SK-N-MC (cell line): ENCODE data around the gene CHST1.

Source experiments
- DNase-seq: peaks from one replicate; pipeline ENCODE4 v3.0.0-alpha.2; 2011; ENCODE audit warnings: low read depth, low spot score
- H3K27ac ChIP-seq: fragments of 200-600 bp; sonication (generic); 2 replicates; pipeline ENCODE4 v1.5.1; 2016; ENCODE audit warnings: mixed run types
- H3K36me3 ChIP-seq: fragments of 200-600 bp; sonication (generic); 2 replicates; pipeline ENCODE4 v1.6.1; 2017; ENCODE audit warnings: antibody characterized with exemption, low read length, mixed read lengths; ENCODE audit not compliant: insufficient read depth
- H3K4me3 ChIP-seq: fragments of 200-600 bp; sonication (generic); 2 replicates; pipeline ENCODE4 v1.5.1; 2016
- H3K9ac ChIP-seq: fragments of 200-600 bp; sonication (generic); 2 replicates; pipeline ENCODE4 v1.8.0; 2017; ENCODE audit warnings: mixed run types, mixed read lengths; ENCODE audit not compliant: insufficient read length
- H3K9me3 ChIP-seq: fragments of 200-600 bp; sonication (generic); 2 replicates; pipeline ENCODE4 v1.6.1; 2017; ENCODE audit warnings: low read depth, mild to moderate bottlenecking, antibody characterized with exemption, low read length, moderate library complexity, mixed read lengths
- EZH2 ChIP-seq: fragments of 200-600 bp; sonication (generic); IDR thresholded peaks from one replicate; pipeline ENCODE4 v1.6.1; 2017; ENCODE audit warnings: antibody characterized with exemption
- FOXP2 ChIP-seq: optimal IDR thresholded peaks from 2 replicates; pipeline ENCODE3; 2011; ENCODE audit warnings: mild to moderate bottlenecking, moderate library complexity; ENCODE audit not compliant: insufficient read depth; ENCODE audit errors: extremely low read length, control extremely low read depth
- POLR2AphosphoS5 ChIP-seq: IDR thresholded peaks from 2 replicates; pipeline ENCODE4 v1.6.1; 2012; ENCODE audit warnings: mild to moderate bottlenecking, low read depth, low read length, borderline replicate concordance

Gene CHST1

DNA sequence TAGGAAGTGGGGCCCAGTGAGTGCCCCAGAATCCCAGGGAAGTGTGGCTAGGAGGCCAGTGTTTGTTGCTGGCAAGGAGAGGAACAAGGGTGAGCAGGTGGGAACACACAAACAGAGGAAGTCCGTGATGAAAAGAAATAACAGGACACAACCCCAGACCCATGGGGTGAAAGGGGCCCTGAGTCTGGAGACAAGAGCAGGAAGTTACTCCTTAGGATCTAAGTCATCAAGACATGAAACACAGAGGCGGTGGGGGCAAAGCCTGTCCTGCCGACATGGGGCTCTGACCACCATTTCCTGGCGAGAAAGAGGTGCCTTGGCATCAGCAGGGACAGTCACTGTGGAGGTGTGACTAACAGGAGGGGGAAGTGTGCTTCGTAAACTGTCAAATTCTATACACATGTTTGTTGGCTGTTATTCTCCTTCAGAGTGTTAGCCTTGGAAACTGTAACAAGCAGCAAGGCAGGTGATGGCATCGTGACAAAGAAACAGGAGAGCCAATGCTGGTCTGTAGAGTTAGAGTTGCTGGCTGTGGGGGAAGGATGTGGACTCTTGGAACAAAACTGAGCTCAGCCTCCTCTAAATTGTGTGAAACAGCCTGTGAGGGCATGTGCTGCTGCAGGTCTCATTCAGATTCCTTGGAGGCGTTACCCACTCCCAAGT is 21.7 kb downstream of the CHST1 start:
- no peak for DNase-seq
- H3K9me3 ChIP-seq = no peaks in the 10 kb centered on the region
- TF ChIP-seq EZH2 = no peak
- TF ChIP-seq POLR2AphosphoS5 = no peak
- TF ChIP-seq FOXP2 = no peak
- no peak overlapping the region for H3K4me3 ChIP-seq
- no peak overlapping the region for H3K27ac ChIP-seq
- no peaks in the 10 kb centered on the region for H3K36me3 ChIP-seq
- H3K9ac ChIP-seq = no peak overlapping the region

DNA sequence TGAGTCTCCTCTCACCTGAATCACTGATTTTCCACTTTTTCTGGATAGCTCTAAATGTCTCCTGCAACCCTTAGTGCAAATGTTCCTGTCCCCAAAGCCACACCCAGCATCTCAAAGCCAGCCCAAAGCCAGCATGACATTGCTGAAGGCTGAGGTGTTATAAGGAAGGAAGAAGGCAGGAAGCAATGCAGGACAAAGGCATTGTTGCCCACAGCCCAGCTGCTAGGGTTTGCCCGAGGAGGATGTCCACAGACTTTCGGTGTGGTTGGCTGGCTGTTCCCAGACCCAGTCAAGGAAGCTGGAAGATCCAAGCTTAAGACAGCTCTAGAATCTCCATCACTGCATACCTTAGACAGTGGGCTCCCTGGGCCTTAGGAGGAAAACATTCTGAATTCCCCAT is 23.5 kb downstream of the CHST1 start:
- H3K27ac ChIP-seq = no peak overlapping the region
- H3K9me3 ChIP-seq = no peaks in the 10 kb centered on the region
- no peak overlapping the region for H3K9ac ChIP-seq
- H3K4me3 ChIP-seq = no peak overlapping the region
- no peak for TF ChIP-seq EZH2
- no peak for TF ChIP-seq POLR2AphosphoS5
- no peak for TF ChIP-seq FOXP2
- H3K36me3 ChIP-seq = no peaks in the 10 kb centered on the region
- no peak for DNase-seq

DNA sequence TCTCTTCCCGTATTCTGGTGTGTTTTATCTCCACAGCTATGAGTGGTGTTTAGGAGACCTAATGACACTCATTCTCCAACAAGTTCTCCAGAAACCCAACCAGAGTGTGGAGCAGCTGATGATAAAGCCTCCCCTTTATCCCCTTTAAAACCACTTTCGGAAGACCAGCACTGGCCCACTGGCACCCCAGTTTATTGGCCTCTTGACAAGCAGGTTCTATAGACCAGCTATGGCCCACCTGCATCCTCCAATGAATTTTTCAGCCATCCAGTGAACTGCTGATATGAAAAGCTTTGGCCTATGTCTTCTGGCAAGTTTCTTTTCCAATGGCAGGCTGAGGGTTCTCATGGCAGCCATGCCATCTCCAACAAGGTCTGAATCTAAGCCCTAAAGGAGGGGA is 27.4 kb downstream of the CHST1 start:
- no peaks in the 10 kb centered on the region for H3K9me3 ChIP-seq
- no peak overlapping the region for H3K4me3 ChIP-seq
- TF ChIP-seq FOXP2 (no peak), EZH2 (no peak), POLR2AphosphoS5 (no peak)
- no peak for DNase-seq
- H3K9ac ChIP-seq = no peak overlapping the region
- H3K36me3 ChIP-seq = no peaks in the 10 kb centered on the region
- H3K27ac ChIP-seq = no peak overlapping the region

DNA sequence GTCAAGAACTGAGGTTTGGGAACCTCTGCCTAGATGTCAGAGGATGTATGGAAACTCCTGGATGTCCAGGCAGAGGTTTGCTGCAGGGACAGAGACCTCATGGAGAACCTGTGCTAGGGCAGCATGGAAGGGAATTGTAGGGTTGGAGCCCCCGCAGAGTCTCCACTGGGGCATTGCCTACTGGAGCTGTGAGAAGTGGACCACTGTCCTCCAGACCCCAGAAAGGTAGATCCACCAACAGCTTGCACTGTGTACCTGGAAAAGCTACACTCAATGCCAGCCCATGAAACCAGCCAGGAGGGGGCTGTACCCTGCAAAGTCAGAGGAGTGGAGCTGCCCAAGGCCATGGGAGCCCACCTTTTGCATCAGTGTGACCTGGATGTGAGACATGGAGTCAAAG is 29.5 kb downstream of the CHST1 start:
- no peaks in the 10 kb centered on the region for H3K9me3 ChIP-seq
- H3K9ac ChIP-seq = no peak overlapping the region
- H3K27ac ChIP-seq = no peak overlapping the region
- no peak for DNase-seq
- no peak overlapping the region for H3K4me3 ChIP-seq
- TF ChIP-seq EZH2 = no peak
- no peak for TF ChIP-seq POLR2AphosphoS5
- no peak for TF ChIP-seq FOXP2
- H3K36me3 ChIP-seq = no peaks in the 10 kb centered on the region

DNA sequence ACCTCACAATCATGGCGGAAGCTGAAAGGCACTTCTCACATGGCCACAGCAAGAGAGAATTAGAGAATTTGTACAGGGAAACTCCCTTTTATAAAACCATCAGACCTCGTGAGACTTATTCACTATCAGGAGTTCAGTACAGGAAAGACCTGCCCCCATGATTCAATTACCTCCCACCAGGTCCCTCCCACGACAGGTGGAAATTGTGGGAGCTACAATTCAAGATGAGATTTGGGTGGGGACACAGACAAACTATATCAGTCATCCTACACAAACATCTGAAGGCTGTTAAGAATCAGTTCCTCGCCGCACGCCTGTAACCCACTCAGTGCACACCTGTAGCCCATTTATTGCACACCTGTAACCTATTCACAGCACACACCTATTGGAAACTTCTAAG is 39.8 kb downstream of the CHST1 start:
- Histone ChIP-seq H3K36me3 (no peaks in the 10 kb centered on the region), H3K9me3 (no peaks in the 10 kb centered on the region), H3K4me3 (no peak overlapping the region), H3K27ac (no peak overlapping the region), H3K9ac (no peak overlapping the region)
- no peak for TF ChIP-seq FOXP2
- TF ChIP-seq EZH2 = no peak
- TF ChIP-seq POLR2AphosphoS5 = no peak
- DNase-seq = no peak

DNA sequence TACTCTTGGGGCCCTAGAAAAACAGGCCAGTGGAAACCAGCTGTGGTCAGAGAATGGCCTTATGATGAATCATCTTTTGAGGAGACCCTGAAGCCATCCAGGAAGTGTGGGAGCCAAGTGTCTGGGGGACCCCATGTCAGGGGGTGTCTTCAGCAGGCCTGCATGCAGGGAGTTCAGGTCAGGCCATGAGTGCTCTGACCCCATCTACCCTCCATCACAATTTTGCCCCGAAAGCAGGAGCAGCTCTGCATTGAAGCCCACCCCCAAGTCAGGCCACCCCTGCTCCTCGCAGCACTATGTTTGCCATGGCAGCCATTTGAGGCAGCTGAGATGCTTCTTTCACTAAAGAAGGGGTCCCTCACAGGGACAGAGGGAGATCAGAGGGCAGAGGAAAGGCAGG is 41.3 kb downstream of the CHST1 start:
- no peaks in the 10 kb centered on the region for H3K9me3 ChIP-seq
- no peak overlapping the region for H3K4me3 ChIP-seq
- H3K27ac ChIP-seq = no peak overlapping the region
- no peak overlapping the region for H3K9ac ChIP-seq
- no peak for TF ChIP-seq EZH2
- TF ChIP-seq POLR2AphosphoS5 = no peak
- no peak for TF ChIP-seq FOXP2
- no peaks in the 10 kb centered on the region for H3K36me3 ChIP-seq
- no peak for DNase-seq

DNA sequence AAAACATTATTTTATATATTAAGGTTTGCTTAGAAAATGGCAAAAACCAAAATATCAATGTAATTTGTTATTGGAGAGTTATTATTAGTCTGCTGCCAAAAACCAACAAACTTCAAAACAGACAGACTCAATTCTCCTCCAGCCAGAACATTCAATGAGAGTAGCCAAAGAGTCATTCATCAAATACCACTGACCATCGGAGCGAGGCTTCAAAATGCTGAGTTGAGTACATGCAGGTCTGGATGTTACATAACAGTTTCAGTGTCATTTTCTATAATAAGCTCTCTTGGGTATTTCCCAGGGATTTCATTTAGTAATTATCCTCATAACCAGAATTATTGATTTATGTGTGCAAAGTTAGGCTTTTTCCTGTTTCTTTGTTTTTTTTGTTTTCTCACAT is 42.6 kb downstream of the CHST1 start:
- TF ChIP-seq FOXP2 = no peak
- TF ChIP-seq POLR2AphosphoS5 = no peak
- no peak for TF ChIP-seq EZH2

DNA sequence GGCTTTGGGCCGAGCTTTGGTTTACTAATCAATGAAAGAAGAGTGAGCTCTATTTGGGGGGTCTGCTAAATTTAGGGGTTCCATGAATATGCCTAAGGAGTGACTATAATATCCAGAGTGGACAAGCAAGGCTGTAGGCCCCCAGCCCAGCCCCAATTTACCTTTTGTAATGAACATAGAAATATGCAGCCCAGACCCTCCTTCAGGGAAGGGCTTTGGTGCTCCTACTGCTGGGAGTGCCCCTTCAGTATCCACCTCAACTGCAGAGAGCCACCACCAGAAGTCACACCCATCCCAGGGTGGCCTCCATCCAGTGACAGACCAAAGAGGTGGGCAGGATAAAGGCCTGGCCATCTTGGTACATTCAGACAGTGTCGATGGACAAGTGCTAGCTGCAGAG is 43.1 kb downstream of the CHST1 start:
- Histone ChIP-seq H3K9me3 (no peaks in the 10 kb centered on the region), H3K4me3 (no peak overlapping the region), H3K36me3 (no peaks in the 10 kb centered on the region), H3K27ac (no peak overlapping the region), H3K9ac (no peak overlapping the region)
- TF ChIP-seq FOXP2 (no peak), POLR2AphosphoS5 (no peak), EZH2 (no peak)
- DNase-seq = no peak

More for the DNA sequence above, 42.6 kb downstream of the CHST1 start:
- H3K9me3 ChIP-seq = no peaks in the 10 kb centered on the region
- no peak for DNase-seq
- H3K9ac ChIP-seq = no peak overlapping the region
- no peaks in the 10 kb centered on the region for H3K36me3 ChIP-seq
- H3K4me3 ChIP-seq = no peak overlapping the region
- H3K27ac ChIP-seq = no peak overlapping the region

DNA sequence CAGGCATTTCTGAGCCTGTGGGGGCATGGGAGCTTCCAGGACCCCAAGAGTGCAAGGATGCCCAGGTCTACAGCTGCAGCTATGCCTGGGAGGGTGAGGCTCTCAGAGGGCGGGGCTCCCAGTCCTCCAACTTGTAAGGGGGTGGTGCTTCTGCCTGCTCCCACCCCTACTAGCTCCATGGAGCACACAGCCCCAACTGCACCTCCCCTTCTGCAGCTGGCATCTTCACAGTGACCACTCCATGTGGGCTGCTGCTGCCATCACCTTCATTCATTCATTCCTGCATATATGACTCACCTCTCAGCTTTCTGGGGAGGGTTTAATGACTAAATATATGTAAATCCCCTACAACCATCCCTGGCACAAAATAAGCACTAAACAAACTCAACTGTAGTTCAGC is 43.8 kb downstream of the CHST1 start:
- DNase-seq = no peak
- no peak for TF ChIP-seq EZH2
- no peak for TF ChIP-seq POLR2AphosphoS5
- no peak for TF ChIP-seq FOXP2

DNA sequence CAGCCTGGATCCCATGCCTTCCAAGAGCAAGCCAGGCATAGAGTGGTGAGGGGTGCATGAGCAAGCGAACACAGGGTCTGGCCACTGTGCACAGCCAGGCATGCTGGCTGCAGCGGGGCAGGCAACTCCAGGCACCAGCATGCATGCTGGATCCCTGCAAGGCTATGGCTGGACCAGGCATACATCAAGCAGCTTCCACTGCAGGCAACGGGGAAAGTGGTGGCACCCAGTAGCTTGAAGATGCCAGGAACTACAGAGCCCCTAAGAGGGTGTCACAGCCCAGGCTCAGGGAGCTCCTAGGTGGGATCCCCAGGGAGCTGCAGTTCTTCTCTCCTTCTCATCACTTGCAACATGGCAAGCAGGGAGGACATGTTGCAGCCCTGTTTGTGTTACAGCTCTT is 45.2 kb downstream of the CHST1 start:
- DNase-seq = no peak

More for the DNA sequence above, 43.8 kb downstream of the CHST1 start:
- H3K4me3 ChIP-seq = no peak overlapping the region
- no peaks in the 10 kb centered on the region for H3K9me3 ChIP-seq
- no peaks in the 10 kb centered on the region for H3K36me3 ChIP-seq
- no peak overlapping the region for H3K27ac ChIP-seq
- H3K9ac ChIP-seq = no peak overlapping the region

More for the DNA sequence above, 45.2 kb downstream of the CHST1 start:
- TF ChIP-seq EZH2 (no peak), POLR2AphosphoS5 (no peak), FOXP2 (no peak)
- Histone ChIP-seq H3K9me3 (no peaks in the 10 kb centered on the region), H3K27ac (no peak overlapping the region), H3K4me3 (no peak overlapping the region), H3K36me3 (no peaks in the 10 kb centered on the region), H3K9ac (no peak overlapping the region)
